ENCODE results near the gene TIMP4.

TIMP4 gene

GRCh38 chr3:12190832-12191231 is 32.1 kb upstream of the TIMP4 start:
- no peak overlapping the region for H3K4me3 Mint-ChIP-seq
- H3K36me3 Mint-ChIP-seq: peaks cover 1 to 12% of the 10 kb centered on the region in 2 donors
- peak overlapping the region; percentile 52 for H3K27ac Mint-ChIP-seq
- DNase-seq: no peak
- ATAC-seq (replicated peaks): no peak
- no peaks in the 10 kb centered on the region for H3K27me3 Mint-ChIP-seq
- peaks cover 63 to 94% of the 10 kb centered on the region in 2 donors for H3K4me1 Mint-ChIP-seq
- peaks cover 3 to 8% of the 10 kb centered on the region in 2 donors for H3K9me3 Mint-ChIP-seq

GRCh38 chr3:12190221-12190807 is 31.6 kb upstream of the TIMP4 start:
- Mint-ChIP-seq H3K27ac (peak overlapping the region; percentile 49), H3K36me3 (peaks cover 1 to 12% of the 10 kb centered on the region in 2 donors), H3K4me1 (peaks cover 60 to 96% of the 10 kb centered on the region in 2 donors), H3K27me3 (no peaks in the 10 kb centered on the region), H3K9me3 (peaks cover 3 to 8% of the 10 kb centered on the region in 2 donors), H3K4me3 (peak overlapping the region in 1 of 2 donors; percentile 47)
- ATAC-seq (replicated peaks): no peak
- DNase-seq: no peak

GRCh38 chr3:12188681-12189287 is 30.1 kb upstream of the TIMP4 start:
- peaks cover 3 to 8% of the 10 kb centered on the region in 2 donors for H3K9me3 Mint-ChIP-seq
- peak overlapping the region; percentile 49 for H3K27ac Mint-ChIP-seq
- H3K4me3 Mint-ChIP-seq: peak overlapping the region; percentile 28 to 33
- no peak for ATAC-seq (replicated peaks)
- H3K27me3 Mint-ChIP-seq: no peaks in the 10 kb centered on the region
- H3K4me1 Mint-ChIP-seq: peaks cover 54 to 92% of the 10 kb centered on the region in 2 donors
- H3K36me3 Mint-ChIP-seq: peaks cover 1 to 12% of the 10 kb centered on the region in 2 donors
- no peak for DNase-seq

- peak overlapping the region; percentile 32 to 44 for H3K4me3 Mint-ChIP-seq
- ATAC-seq (replicated peaks): peak; percentile 12 to 18
- peaks cover 54 to 91% of the 10 kb centered on the region in 2 donors for H3K4me1 Mint-ChIP-seq
- peaks cover 1 to 12% of the 10 kb centered on the region in 2 donors for H3K36me3 Mint-ChIP-seq
- H3K27ac Mint-ChIP-seq: peak overlapping the region; percentile 49
- no peak for DNase-seq
- peaks cover 3 to 8% of the 10 kb centered on the region in 2 donors for H3K9me3 Mint-ChIP-seq
- H3K27me3 Mint-ChIP-seq: no peaks in the 10 kb centered on the region
Measured at GRCh38 chr3:12188328-12188648, 29.6 kb upstream of the TIMP4 start.

- Mint-ChIP-seq H3K4me1 (peaks cover 52 to 87% of the 10 kb centered on the region in 2 donors), H3K4me3 (peak overlapping the region; percentile 44 to 70), H3K27me3 (no peaks in the 10 kb centered on the region), H3K27ac (peak overlapping the region; percentile 49), H3K36me3 (peaks cover 1 to 12% of the 10 kb centered on the region in 2 donors), H3K9me3 (peaks cover 3 to 8% of the 10 kb centered on the region in 2 donors)
- ATAC-seq (replicated peaks) (peak; percentile 87 to 89), DNase-seq (peak; percentile 81)
Measured at GRCh38 chr3:12187448-12188327, 29.0 kb upstream of the TIMP4 start.

DNA sequence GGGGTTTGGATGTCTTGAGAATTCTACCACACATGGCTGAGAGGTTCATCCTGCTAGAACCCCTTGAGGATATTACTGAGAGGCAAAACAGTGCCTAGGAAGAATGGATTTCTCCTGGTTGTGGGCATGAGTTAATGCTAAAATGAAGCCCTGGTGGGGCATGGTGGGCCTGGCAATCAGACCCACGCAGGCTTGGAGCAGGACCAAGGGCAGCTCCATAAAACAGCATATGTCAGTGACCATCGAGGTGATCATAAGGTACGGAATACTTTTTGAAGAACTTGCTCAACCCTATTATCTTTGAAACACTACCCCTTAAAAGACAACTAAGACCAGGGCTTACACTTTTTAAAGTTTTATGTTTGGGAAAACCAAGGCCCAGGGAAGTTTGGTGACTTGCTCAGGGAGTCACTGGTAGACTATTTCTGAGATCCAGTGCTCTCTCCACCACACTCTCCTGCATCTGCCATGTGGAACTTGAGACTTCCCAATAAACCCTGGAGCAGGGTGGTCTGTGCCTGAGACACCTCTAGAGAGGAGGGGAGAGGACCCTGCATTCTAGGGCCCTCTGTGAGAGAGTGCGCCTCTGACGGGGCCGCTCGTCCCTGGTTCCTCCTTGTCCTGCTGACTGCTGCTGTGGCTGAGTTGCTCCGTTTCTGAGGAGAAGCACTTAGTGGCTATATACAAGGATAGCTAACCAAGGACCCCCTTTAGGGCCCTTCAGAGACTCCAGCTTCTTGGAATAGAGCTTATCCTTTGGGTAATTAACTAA is 28.0 kb upstream of the TIMP4 start:
- H3K27me3 Mint-ChIP-seq: no peaks in the 10 kb centered on the region

DNA sequence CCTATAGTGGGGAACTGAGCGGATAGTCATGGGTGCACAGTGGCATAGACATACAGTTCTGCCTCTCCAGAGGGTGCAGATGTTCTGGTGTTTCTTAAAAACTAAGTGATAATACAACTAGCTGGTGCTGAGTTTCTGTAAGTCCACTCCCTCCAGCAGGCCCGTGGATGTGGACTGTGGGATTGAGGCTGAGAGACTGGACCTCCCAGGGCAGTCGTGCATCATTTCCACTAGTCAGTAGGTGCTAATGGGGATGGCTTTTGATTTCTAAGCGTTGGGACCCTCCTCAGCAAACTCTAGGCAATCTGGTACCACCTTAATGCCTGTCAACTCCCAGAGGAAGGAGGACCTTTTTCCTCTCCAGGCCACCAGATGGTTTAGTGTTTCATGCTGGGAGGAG is 27.3 kb upstream of the TIMP4 start:
- H3K27ac Mint-ChIP-seq: no peak overlapping the region

More for the DNA sequence above, 28.0 kb upstream of the TIMP4 start:
- Mint-ChIP-seq H3K36me3 (peaks cover 0 to 7% of the 10 kb centered on the region in 2 donors), H3K4me3 (no peak overlapping the region), H3K27ac (peak overlapping the region; percentile 49), H3K9me3 (no peaks in the 10 kb centered on the region), H3K4me1 (peaks cover 55 to 87% of the 10 kb centered on the region in 2 donors)
- no peak for DNase-seq
- no peak for ATAC-seq (replicated peaks)

GRCh38 chr3:12185172-12185710 is 26.5 kb upstream of the TIMP4 start:
- Mint-ChIP-seq H3K9me3 (no peaks in the 10 kb centered on the region), H3K4me3 (no peak overlapping the region), H3K27me3 (peaks cover 0 to 2% of the 10 kb centered on the region in 2 donors), H3K36me3 (peaks cover 0 to 2% of the 10 kb centered on the region in 2 donors), H3K4me1 (peaks cover 46 to 77% of the 10 kb centered on the region in 2 donors), H3K27ac (no peak overlapping the region)
- ATAC-seq (replicated peaks) (no peak), DNase-seq (no peak)

More for the DNA sequence above, 27.3 kb upstream of the TIMP4 start:
- Mint-ChIP-seq H3K27me3 (no peaks in the 10 kb centered on the region), H3K9me3 (no peaks in the 10 kb centered on the region), H3K4me3 (no peak overlapping the region), H3K36me3 (peaks cover 0 to 5% of the 10 kb centered on the region in 2 donors), H3K4me1 (peaks cover 53 to 85% of the 10 kb centered on the region in 2 donors)
- DNase-seq (no peak), ATAC-seq (replicated peaks) (no peak)

- Mint-ChIP-seq H3K4me1 (peaks cover 45 to 73% of the 10 kb centered on the region in 2 donors), H3K27ac (peak overlapping the region; percentile 27), H3K9me3 (no peaks in the 10 kb centered on the region), H3K36me3 (no peaks in the 10 kb centered on the region), H3K4me3 (no peak overlapping the region), H3K27me3 (peaks cover 0 to 7% of the 10 kb centered on the region in 2 donors)
- DNase-seq: no peak
- ATAC-seq (replicated peaks): no peak
Measured at GRCh38 chr3:12184541-12184940, 25.8 kb upstream of the TIMP4 start.

DNA sequence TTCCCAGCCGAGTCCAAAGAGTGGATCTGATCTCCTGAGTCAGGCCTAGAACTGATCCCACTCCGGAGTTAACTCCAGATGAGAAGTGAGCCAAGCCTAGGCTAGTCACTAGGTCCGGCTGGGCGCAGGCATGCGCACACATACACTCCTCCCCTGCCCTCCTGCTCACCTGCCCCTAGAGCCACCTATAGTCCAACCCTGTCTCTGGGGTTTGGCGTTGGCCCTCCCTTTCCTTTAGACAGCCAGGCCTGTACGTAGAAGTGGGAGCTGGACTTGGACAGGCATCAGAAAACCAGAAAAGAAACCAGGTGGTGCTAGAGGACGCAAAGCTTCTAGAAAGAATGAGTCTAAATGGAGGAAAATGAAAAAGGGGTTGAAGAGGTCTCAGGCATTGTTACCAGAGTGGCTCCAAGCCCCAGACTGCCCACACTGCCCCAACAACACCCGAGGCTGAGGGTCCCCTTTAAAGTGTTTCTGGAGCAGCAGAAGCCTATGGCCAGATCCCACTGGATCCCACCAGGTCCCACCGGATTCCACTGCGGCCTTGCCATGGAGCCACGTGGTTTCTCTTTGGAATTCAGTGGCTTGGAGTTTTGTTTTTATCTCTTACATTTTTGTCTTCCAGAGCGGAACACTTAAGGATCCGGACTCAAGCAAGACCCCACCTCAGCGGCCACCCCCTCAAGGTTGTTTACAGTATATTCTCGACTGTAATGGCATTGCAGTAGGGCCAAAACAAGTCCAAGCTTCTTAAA is 24.2 kb upstream of the TIMP4 start:
- no peak for DNase-seq
- ATAC-seq (replicated peaks): no peak
- peaks cover 40 to 70% of the 10 kb centered on the region in 2 donors for H3K4me1 Mint-ChIP-seq
- H3K27ac Mint-ChIP-seq: peak overlapping the region; percentile 54
- H3K36me3 Mint-ChIP-seq: no peaks in the 10 kb centered on the region
- no peaks in the 10 kb centered on the region for H3K9me3 Mint-ChIP-seq
- H3K4me3 Mint-ChIP-seq: no peak overlapping the region
- peaks cover 0 to 7% of the 10 kb centered on the region in 2 donors for H3K27me3 Mint-ChIP-seq

DNA sequence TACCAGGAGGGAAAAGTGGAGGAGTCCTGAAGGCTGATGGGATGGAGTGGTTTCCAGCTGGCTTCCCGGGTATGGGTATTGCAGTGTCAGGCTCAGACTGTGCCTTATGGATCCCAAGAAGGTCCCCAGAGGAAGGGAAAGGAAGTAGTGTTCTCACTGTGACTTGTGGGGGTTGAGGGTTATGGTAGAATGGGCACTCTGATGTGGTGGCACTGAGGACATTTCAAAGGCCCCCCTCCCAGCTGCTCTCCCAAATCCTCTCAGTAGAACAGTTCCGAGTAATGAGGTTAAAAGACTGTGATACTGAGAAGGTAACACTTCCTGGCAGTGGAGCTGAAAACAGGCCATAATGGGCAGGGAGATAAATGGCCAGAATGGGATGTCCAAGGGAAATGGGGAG is 23.1 kb upstream of the TIMP4 start:
- H3K27ac Mint-ChIP-seq: no peak overlapping the region
- no peaks in the 10 kb centered on the region for H3K36me3 Mint-ChIP-seq
- no peak for ATAC-seq (replicated peaks)
- no peaks in the 10 kb centered on the region for H3K9me3 Mint-ChIP-seq
- peaks cover 34 to 60% of the 10 kb centered on the region in 2 donors for H3K4me1 Mint-ChIP-seq
- peaks cover 0 to 7% of the 10 kb centered on the region in 2 donors for H3K27me3 Mint-ChIP-seq
- no peak overlapping the region for H3K4me3 Mint-ChIP-seq
- DNase-seq: no peak

DNA sequence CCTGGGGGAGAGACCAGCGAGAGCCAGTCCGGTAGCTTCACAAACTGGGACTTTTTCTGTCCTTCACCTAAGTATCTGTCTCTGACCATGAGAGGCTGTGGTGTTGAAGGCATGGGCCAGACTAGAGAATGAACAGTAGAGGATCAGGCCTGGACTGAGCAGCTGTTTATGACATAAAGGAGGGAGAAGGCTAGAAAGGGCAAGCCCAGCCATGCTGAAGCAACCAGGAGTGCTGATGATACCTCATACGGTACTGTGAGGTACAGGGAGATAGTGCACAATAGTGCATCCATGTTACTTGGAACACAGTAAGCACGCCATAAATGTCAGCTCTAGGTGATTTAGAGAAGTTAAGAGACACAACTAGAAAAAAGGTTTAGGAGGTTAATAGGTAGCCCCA is 22.6 kb upstream of the TIMP4 start:
- Mint-ChIP-seq H3K4me3 (no peak overlapping the region), H3K27me3 (peaks cover 1 to 7% of the 10 kb centered on the region in 2 donors), H3K4me1 (peaks cover 33 to 55% of the 10 kb centered on the region in 2 donors), H3K9me3 (no peaks in the 10 kb centered on the region), H3K27ac (peak overlapping the region; percentile 3), H3K36me3 (no peaks in the 10 kb centered on the region)
- DNase-seq (no peak), ATAC-seq (replicated peaks) (no peak)

DNA sequence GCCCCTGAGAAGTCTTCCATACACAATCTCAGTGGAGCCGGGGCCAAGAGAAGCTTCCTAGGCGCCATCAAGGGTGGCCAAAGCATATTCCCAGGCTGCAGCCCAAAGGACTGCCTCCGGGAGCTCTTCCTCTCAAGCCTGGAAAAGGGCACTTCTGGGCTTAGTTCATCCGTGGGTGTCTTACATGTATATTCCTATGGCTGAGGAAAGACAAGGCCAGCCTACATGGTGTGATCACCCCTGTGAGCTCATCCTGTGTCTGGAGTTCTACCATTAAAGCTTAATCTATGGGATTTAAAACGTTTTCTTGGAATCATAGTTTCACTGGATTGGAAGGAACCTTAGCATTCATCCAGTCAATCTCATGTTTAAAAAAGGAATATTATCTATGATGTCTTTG is 21.9 kb upstream of the TIMP4 start:
- Mint-ChIP-seq H3K36me3 (no peaks in the 10 kb centered on the region), H3K9me3 (no peaks in the 10 kb centered on the region), H3K4me3 (no peak overlapping the region), H3K27ac (no peak overlapping the region), H3K27me3 (peaks cover 8 to 9% of the 10 kb centered on the region in 2 donors), H3K4me1 (peaks cover 33 to 48% of the 10 kb centered on the region in 2 donors)
- no peak for ATAC-seq (replicated peaks)
- DNase-seq: no peak

All from stimulated activated naive B cell treated with anti-CD40 and anti-IgM and Interleukin-4, amounts not matched to agents 10 μg/mL and 1 μg/mL and 100 μg/mL, for 72 hours (primary cell).